Brain microvascular endothelial cell (primary cell): Measurements from ENCODE around the gene WDR37.
"Not testable (repeated sequence)": the region's sequence is repeated elsewhere in the genome, so short reads cannot be mapped to it uniquely, and the experiment has no call there.

Source experiments
- DNase-seq: peaks from one replicate; pipeline ENCODE4 v3.0.0-alpha.2; 2020
- H3K27ac ChIP-seq: fragments of 250-450 bp; sonication (Bioruptor Pico); 2 replicates; pipeline ENCODE4 v1.5.1; 2020; ENCODE audit warnings: mild to moderate bottlenecking, moderate library complexity
- H3K27me3 ChIP-seq: fragments of 250-450 bp; sonication (Bioruptor Pico); replicated peaks from 2 replicates; pipeline ENCODE4 v1.5.1; 2020; ENCODE audit warnings: mild to moderate bottlenecking
- H3K36me3 ChIP-seq: fragments of 250-450 bp; sonication (Bioruptor Pico); replicated peaks from 2 replicates; pipeline ENCODE4 v1.5.1; 2020; ENCODE audit warnings: mild to moderate bottlenecking
- H3K4me3 ChIP-seq: 2 replicates; pipeline ENCODE4 v1.5.1; 2011; ENCODE audit warnings: low read depth, mild to moderate bottlenecking, control low read depth, low read length, moderate library complexity
- CTCF ChIP-seq: IDR thresholded peaks from 2 replicates; pipeline ENCODE4 v1.5.1; 2011; ENCODE audit warnings: low read depth, mild to moderate bottlenecking, moderate library complexity, low read length, control low read depth, inconsistent platforms; ENCODE audit errors: missing control alignments
- in situ Hi-C: cut with HindIII; loops from 2 replicates; pipeline ENCODE4 v1.10.0; 2017; ENCODE audit warnings: low sequenced_read_pairs, low pct_ligation_motif_present

WDR37 gene

GRCh38 chr10:1056326-1057105 is at the start of gene WDR37:
WDR37 (plus strand) TSS chr10:1056385; CDS start chr10:1072156, 15,771 bp downstream.
- no peak for TF ChIP-seq CTCF
- in situ Hi-C loops = no loop called here
- Histone ChIP-seq H3K27ac (peak within 1 kb of the TSS; percentile 100), H3K36me3 (no peaks in the 10 kb centered on the region), H3K4me3 (peak within 1 kb of the TSS; percentile 98), H3K27me3 (no peaks in the 10 kb centered on the region)
- peak; percentile 86 for DNase-seq

GRCh38 chr10:1006573-1006972 is 49.6 kb upstream of the WDR37 start:
- TF ChIP-seq CTCF = no peak
- in situ Hi-C loops = no loop called here

GRCh38 chr10:1007583-1007982 is 48.6 kb upstream of the WDR37 start:
- DNase-seq = no peak
- in situ Hi-C loops = no loop called here
- no peak for TF ChIP-seq CTCF
- no peak overlapping the region for H3K27ac ChIP-seq
- H3K36me3 ChIP-seq = peaks cover 91% of the 10 kb centered on the region
- no peak overlapping the region for H3K4me3 ChIP-seq
- no peaks in the 10 kb centered on the region for H3K27me3 ChIP-seq

More at GRCh38 chr10:1006573-1006972, 49.6 kb upstream of the WDR37 start:
- no peak for DNase-seq
- H3K27me3 ChIP-seq = no peaks in the 10 kb centered on the region
- H3K27ac ChIP-seq = no peak overlapping the region
- H3K4me3 ChIP-seq = no peak overlapping the region
- H3K36me3 ChIP-seq = peaks cover 93% of the 10 kb centered on the region

GRCh38 chr10:1009071-1009494 is 47.1 kb upstream of the WDR37 start:
- Histone ChIP-seq H3K4me3 (no peak overlapping the region), H3K27ac (no peak overlapping the region), H3K36me3 (peaks cover 92% of the 10 kb centered on the region), H3K27me3 (no peaks in the 10 kb centered on the region)
- in situ Hi-C loops = no loop called here
- DNase-seq = no peak
- TF ChIP-seq CTCF = no peak

GRCh38 chr10:1009947-1010346 is 46.2 kb upstream of the WDR37 start:
- H3K27me3 ChIP-seq, H3K4me3 ChIP-seq, in situ Hi-C loops, H3K27ac ChIP-seq, DNase-seq: not testable (repeated sequence)
- peaks cover 87% of the 10 kb centered on the region for H3K36me3 ChIP-seq

- no peak for TF ChIP-seq CTCF
- Histone ChIP-seq H3K27me3 (no peaks in the 10 kb centered on the region), H3K27ac (no peak overlapping the region), H3K4me3 (no peak overlapping the region), H3K36me3 (peaks cover 81% of the 10 kb centered on the region)
- DNase-seq = no peak
- in situ Hi-C loops = no loop called here
Measured at GRCh38 chr10:1010703-1011102, 45.5 kb upstream of the WDR37 start.
